Keratinocyte (primary cell): ENCODE results near the gene C2orf76. TPM values are rescaled to one million over a fixed set of nuclear protein-coding genes. Genes with fewer than 3 reads are reported as not detected.

Source experiments
- DNase-seq: peaks from one replicate; pipeline ENCODE4 v3.0.0-alpha.2; 2011; ENCODE audit warnings: low read depth, missing footprints, low spot score
- FAIRE-seq: peaks from 2 replicates; lab custom pipeline; 2011; peaks lifted over from hg19 to GRCh38; lab: Jason Lieb, UNC
- H2AFZ ChIP-seq: 2 replicates; pipeline ENCODE4 v1.6.0; 2012; ENCODE audit warnings: low read length, control low read depth, inconsistent platforms; ENCODE audit not compliant: control insufficient read depth
- H3K27ac ChIP-seq: 2 replicates; pipeline ENCODE4 v1.5.1; 2011; ENCODE audit warnings: low read length; ENCODE audit not compliant: control insufficient read depth, insufficient read depth
- H3K27me3 ChIP-seq: 3 replicates; pipeline ENCODE4 v1.6.0; 2011; ENCODE audit warnings: low read length; ENCODE audit not compliant: control insufficient read depth, insufficient read depth; ENCODE audit errors: extremely low read depth
- H3K36me3 ChIP-seq, 2 experiments: 2 replicates in 1 of 2; 3 replicates in 1 of 2; pipeline ENCODE4 v1.5.1; 2011; ENCODE audit warnings: low read length in 2 of 2, mild to moderate bottlenecking in 1 of 2; ENCODE audit not compliant: control insufficient read depth in 2 of 2, insufficient read depth in 2 of 2; ENCODE audit errors: extremely low read depth in 1 of 2
- H3K4me1 ChIP-seq: 3 replicates; pipeline ENCODE4 v1.5.1; 2011; ENCODE audit warnings: low read length; ENCODE audit not compliant: control insufficient read depth, insufficient read depth; ENCODE audit errors: extremely low read depth
- H3K4me2 ChIP-seq: 3 replicates; pipeline ENCODE4 v1.6.0; 2011; ENCODE audit warnings: low read depth, low read length; ENCODE audit not compliant: control insufficient read depth, insufficient read depth; ENCODE audit errors: extremely low read depth
- H3K4me3 ChIP-seq, 3 experiments: fragments of 200-600 bp in 1 of 3; sonication (generic) in 1 of 3; 2 replicates in 2 of 3; 3 replicates in 1 of 3; pipeline ENCODE4 v1.5.1; 2011 to 2016; ENCODE audit warnings: low read length in 3 of 3, mild to moderate bottlenecking in 3 of 3, control low read depth in 2 of 3, inconsistent platforms in 1 of 3, low read depth in 1 of 3, mixed read lengths in 1 of 3, mixed run types in 1 of 3, moderate library complexity in 1 of 3; ENCODE audit not compliant: control insufficient read depth in 2 of 3, insufficient read depth in 2 of 3; ENCODE audit errors: extremely low read depth in 1 of 3
- H3K79me2 ChIP-seq: 2 replicates; pipeline ENCODE4 v1.6.0; 2012; ENCODE audit warnings: low read length; ENCODE audit not compliant: control insufficient read depth, insufficient read depth
- H3K9ac ChIP-seq: 3 replicates; pipeline ENCODE4 v1.6.0; 2011; ENCODE audit warnings: low read length; ENCODE audit not compliant: control insufficient read depth, insufficient read depth; ENCODE audit errors: extremely low read depth
- H3K9me1 ChIP-seq: 3 replicates; pipeline ENCODE4 v1.6.0; 2011; ENCODE audit warnings: low read length; ENCODE audit not compliant: control insufficient read depth, insufficient read depth; ENCODE audit errors: extremely low read depth
- H3K9me3 ChIP-seq: 2 replicates; pipeline ENCODE4 v1.5.1; 2012; ENCODE audit warnings: low read depth, low read length; ENCODE audit not compliant: control insufficient read depth
- H4K20me1 ChIP-seq: 3 replicates; pipeline ENCODE4 v1.6.0; 2011; ENCODE audit warnings: low read length; ENCODE audit not compliant: control insufficient read depth, insufficient read depth; ENCODE audit errors: extremely low read depth
- EZH2 ChIP-seq: IDR thresholded peaks from one replicate; pipeline ENCODE4 v1.6.1; 2012; ENCODE audit warnings: inconsistent platforms, mild to moderate bottlenecking, low read length, moderate library complexity
- dilution Hi-C: fragments of 300-500 bp; cut with MboI; formaldehyde crosslinking; loops from one replicate; pipeline ENCODE4 v1.7.0; 2020; ENCODE audit warnings: low sequenced_read_pairs; ENCODE audit not compliant: extremely low pct_ligation_motif_present
- polyA plus RNA-seq, 5 experiments: library from polyadenylated mRNA; depleted of rRNA in 3 of 5; stranded (reverse) in 3 of 5; stranded (forward) in 1 of 5; unstranded in 1 of 5; fragments of >200 nt; gene quantifications; 1 replicate in 1 of 5; 2 replicates in 3 of 5; 3 replicates in 1 of 5; pipeline versions ENCODE4 v1.2.1 to v1.2.3, GENCODE V29; 2011 to 2012; ENCODE audit warnings: missing spikeins in 2 of 5, low read depth in 1 of 5, low replicate concordance in 1 of 5
- TF ChIP-seq, protein P1 (sequence below), 3 experiments: IDR thresholded peaks in 1 of 3; conservative IDR thresholded peaks in 1 of 3; optimal IDR thresholded peaks in 1 of 3; 2 replicates in 2 of 3; 3 replicates in 1 of 3; pipeline versions ENCODE3 to v1.5.1; 2011; ENCODE audit warnings: low read length in 3 of 3, mild to moderate bottlenecking in 3 of 3, moderate library complexity in 2 of 3, control low read depth in 1 of 3, inconsistent platforms in 1 of 3; ENCODE audit not compliant: insufficient read depth in 2 of 3; ENCODE audit errors: extremely low read depth in 1 of 3

The C2orf76 gene
- polyA plus RNA-seq, 1 donor (not counting 4 experiments of a cell fraction or from before 2014, with no cell fraction given), result 17.9 TPM

DNA sequence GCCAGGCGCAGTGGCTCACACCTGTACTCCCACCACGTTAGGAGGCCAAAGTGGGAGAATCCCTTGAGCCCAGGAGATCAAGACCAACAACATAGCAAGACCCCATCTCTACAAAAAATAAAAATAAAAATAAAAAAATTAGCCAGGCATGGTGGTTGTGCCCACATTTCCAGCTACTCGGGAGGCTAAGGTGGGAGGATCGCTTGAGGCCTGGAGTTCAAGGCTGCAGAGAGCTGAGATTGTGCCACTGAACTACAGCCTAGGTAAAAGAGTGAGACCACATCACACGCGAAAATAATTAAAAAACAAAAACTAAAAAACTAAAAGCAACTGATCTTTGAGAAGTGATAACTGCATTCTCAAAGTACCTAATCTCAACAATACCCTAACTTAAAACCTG, 1.8 kb downstream of the C2orf76 start:
- no peak for FAIRE-seq
- dilution Hi-C loops, result no loop called here
- Histone ChIP-seq H3K9me3 (no peaks in the 10 kb centered on the region), H2AFZ (no peak overlapping the region), H3K9ac (no peak overlapping the region), H3K4me2 (peak overlapping the region; percentile 96), H4K20me1 (no peaks in the 10 kb centered on the region), H3K9me1 (no peaks in the 10 kb centered on the region), H3K79me2 (peaks cover 27% of the 10 kb centered on the region), H3K27me3 (no peaks in the 10 kb centered on the region), H3K36me3 (peaks cover 7 to 11% of the 10 kb centered on the region in 2 experiments), H3K27ac (no peak overlapping the region), H3K4me1 (peaks cover 14% of the 10 kb centered on the region), H3K4me3 (no peak overlapping the region)
- no peak for TF ChIP-seq EZH2
- TF ChIP-seq, protein P1, sequence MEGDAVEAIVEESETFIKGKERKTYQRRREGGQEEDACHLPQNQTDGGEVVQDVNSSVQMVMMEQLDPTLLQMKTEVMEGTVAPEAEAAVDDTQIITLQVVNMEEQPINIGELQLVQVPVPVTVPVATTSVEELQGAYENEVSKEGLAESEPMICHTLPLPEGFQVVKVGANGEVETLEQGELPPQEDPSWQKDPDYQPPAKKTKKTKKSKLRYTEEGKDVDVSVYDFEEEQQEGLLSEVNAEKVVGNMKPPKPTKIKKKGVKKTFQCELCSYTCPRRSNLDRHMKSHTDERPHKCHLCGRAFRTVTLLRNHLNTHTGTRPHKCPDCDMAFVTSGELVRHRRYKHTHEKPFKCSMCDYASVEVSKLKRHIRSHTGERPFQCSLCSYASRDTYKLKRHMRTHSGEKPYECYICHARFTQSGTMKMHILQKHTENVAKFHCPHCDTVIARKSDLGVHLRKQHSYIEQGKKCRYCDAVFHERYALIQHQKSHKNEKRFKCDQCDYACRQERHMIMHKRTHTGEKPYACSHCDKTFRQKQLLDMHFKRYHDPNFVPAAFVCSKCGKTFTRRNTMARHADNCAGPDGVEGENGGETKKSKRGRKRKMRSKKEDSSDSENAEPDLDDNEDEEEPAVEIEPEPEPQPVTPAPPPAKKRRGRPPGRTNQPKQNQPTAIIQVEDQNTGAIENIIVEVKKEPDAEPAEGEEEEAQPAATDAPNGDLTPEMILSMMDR (optimal IDR thresholded peaks at IDR 0.05 in 1 of 3, IDR thresholded peaks at IDR 0.05 in 1 of 3, conservative IDR thresholded peaks at IDR 0.05 in 1 of 3; ENCODE audit: extremely low read depth in 1 of 3, insufficient read depth in 2 of 3, low read length in 3 of 3), result no peak
- no peak for DNase-seq

DNA sequence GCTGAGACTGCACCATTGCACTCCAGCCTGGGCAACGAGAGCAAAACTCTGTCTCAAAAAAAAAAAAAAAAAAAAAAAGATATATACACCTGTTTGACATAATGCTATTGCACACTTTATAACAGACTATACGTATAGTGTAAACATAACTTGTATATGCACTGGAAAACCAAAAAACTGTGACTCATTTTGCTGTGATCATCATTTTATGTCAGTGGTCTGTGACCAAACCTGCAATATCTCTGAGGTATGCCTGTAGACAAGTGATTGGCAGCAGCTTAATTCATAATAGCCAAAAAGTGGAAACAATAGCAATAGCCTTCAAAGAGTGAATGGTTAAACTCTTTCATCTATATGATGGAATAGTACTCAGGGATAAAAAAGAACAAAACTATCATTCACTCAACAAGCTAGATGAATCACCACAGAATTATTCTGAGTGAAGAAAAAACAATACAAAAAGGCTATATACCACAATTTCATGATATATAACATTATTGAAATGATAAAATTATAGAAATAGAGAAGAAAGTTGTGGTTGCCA, 6.1 kb downstream of the C2orf76 start:
- Histone ChIP-seq H3K9ac (no peak overlapping the region), H3K4me2 (no peak overlapping the region), H2AFZ (no peak overlapping the region), H3K4me3 (no peak overlapping the region), H3K9me3 (no peaks in the 10 kb centered on the region), H3K27me3 (no peaks in the 10 kb centered on the region), H3K9me1 (no peaks in the 10 kb centered on the region), H3K36me3 (no peaks in the 10 kb centered on the region), H4K20me1 (no peaks in the 10 kb centered on the region), H3K4me1 (peaks cover 3% of the 10 kb centered on the region), H3K27ac (no peak overlapping the region), H3K79me2 (peaks cover 3% of the 10 kb centered on the region)
- dilution Hi-C loops, result no loop called here
- DNase-seq (no peak), FAIRE-seq (no peak)
- TF ChIP-seq, protein P1 (optimal IDR thresholded peaks at IDR 0.05 in 1 of 3, IDR thresholded peaks at IDR 0.05 in 1 of 3, conservative IDR thresholded peaks at IDR 0.05 in 1 of 3; ENCODE audit: extremely low read depth in 1 of 3, insufficient read depth in 2 of 3, low read length in 3 of 3), result no peak
- no peak for TF ChIP-seq EZH2
